Hepatic stellate cell (primary cell): Measurements from ENCODE around the gene AXIN1.
"Not testable (repeated sequence)": the region's sequence is repeated elsewhere in the genome, so short reads cannot be mapped to it uniquely, and the experiment has no call there.

Source experiments
- DNase-seq: peaks from one replicate; pipeline ENCODE4 v3.0.0; 2011; ENCODE audit warnings: low spot score

AXIN1 gene

GRCh38 chr16:264440-264951 is 88.0 kb downstream of the AXIN1 start:
- no peak for DNase-seq

GRCh38 chr16:263944-264343 is 88.6 kb downstream of the AXIN1 start:
- DNase-seq = no peak

- DNase-seq = no peak
These were observed 89.2 kb downstream of the AXIN1 start for GRCh38 chr16:263182-263774.

GRCh38 chr16:262121-262745 is 90.3 kb downstream of the AXIN1 start:
- DNase-seq = no peak

- no peak for DNase-seq
These were observed 91.4 kb downstream of the AXIN1 start for GRCh38 chr16:261031-261691.

GRCh38 chr16:260326-260725 is 92.2 kb downstream of the AXIN1 start:
- no peak for DNase-seq

GRCh38 chr16:259814-260253 is 92.7 kb downstream of the AXIN1 start:
- DNase-seq = no peak

GRCh38 chr16:259226-259625 is 93.3 kb downstream of the AXIN1 start:
- no peak for DNase-seq

GRCh38 chr16:258091-258490 is 94.4 kb downstream of the AXIN1 start:
- DNase-seq = not testable (repeated sequence)

- no peak for DNase-seq
These were observed 97.3 kb downstream of the AXIN1 start for GRCh38 chr16:255183-255582.

- DNase-seq = no peak
These were observed 98.1 kb downstream of the AXIN1 start for GRCh38 chr16:254461-254860.

GRCh38 chr16:253833-254232 is 98.7 kb downstream of the AXIN1 start:
- no peak for DNase-seq

- no peak for DNase-seq
These were observed 99.9 kb downstream of the AXIN1 start for GRCh38 chr16:252366-253337.

- no peak for DNase-seq
These were observed 103.1 kb downstream of the AXIN1 start for GRCh38 chr16:249431-249830.

- DNase-seq = no peak
These were observed 105.5 kb downstream of the AXIN1 start for GRCh38 chr16:247027-247426.

- DNase-seq = no peak
These were observed 107.4 kb downstream of the AXIN1 start for GRCh38 chr16:245105-245504.

GRCh38 chr16:243348-243747 is 109.2 kb downstream of the AXIN1 start:
- no peak for DNase-seq

- DNase-seq = no peak
These were observed 110.2 kb downstream of the AXIN1 start for GRCh38 chr16:242281-242680.

- no peak for DNase-seq
These were observed 112.0 kb downstream of the AXIN1 start for GRCh38 chr16:240559-240958.

- no peak for DNase-seq
These were observed 112.6 kb downstream of the AXIN1 start for GRCh38 chr16:239948-240277.
